Ovary (tissue), 3 donors: Measurements from ENCODE around the gene RAB3A.

ENCODE experiments used
- POLR2A ChIP-seq: fragments of 450-650 bp; IDR thresholded peaks from one replicate; pipeline ENCODE4 v1.6.1; 2017; ENCODE audit warnings: antibody characterized with exemption, mild to moderate bottlenecking, moderate library complexity
- TF ChIP-seq, protein P1 (sequence below), 3 donors: fragments of 450-650 bp in 2 of 3; fragments of 200-600 bp in 1 of 3; IDR thresholded peaks; one replicate each; pipeline versions ENCODE4 v1.5.1 to v1.8.0; 2016 to 2022; ENCODE audit warnings: antibody characterized with exemption in 3 of 3, mild to moderate bottlenecking in 1 of 3
- donor health status: DM: no; HTN: no; CAD: no.

DNA sequence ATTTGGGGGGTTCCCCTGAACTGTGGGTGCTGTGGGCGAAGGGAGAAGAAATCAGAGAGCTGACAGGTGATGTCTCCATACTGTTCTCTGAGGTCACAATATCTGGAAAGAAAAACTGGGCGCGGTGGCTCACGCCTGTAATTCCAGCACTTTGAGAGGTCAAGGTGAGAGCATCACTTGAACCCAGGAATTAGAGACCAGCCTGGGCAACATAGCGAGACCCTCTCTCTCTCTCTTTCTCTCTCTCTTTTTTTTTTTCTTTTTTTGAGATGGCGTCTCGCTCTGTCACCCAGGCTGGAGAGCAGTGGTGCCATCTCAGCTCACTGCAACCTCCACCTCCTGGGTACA lies 48.5 kb upstream of the RAB3A start:
- TF ChIP-seq, protein P1, sequence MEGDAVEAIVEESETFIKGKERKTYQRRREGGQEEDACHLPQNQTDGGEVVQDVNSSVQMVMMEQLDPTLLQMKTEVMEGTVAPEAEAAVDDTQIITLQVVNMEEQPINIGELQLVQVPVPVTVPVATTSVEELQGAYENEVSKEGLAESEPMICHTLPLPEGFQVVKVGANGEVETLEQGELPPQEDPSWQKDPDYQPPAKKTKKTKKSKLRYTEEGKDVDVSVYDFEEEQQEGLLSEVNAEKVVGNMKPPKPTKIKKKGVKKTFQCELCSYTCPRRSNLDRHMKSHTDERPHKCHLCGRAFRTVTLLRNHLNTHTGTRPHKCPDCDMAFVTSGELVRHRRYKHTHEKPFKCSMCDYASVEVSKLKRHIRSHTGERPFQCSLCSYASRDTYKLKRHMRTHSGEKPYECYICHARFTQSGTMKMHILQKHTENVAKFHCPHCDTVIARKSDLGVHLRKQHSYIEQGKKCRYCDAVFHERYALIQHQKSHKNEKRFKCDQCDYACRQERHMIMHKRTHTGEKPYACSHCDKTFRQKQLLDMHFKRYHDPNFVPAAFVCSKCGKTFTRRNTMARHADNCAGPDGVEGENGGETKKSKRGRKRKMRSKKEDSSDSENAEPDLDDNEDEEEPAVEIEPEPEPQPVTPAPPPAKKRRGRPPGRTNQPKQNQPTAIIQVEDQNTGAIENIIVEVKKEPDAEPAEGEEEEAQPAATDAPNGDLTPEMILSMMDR (IDR thresholded peaks at IDR 0.05): no peak
- TF ChIP-seq POLR2A: no peak
